Endothelial cell of umbilical vein (primary cell): ENCODE results near the gene GRXCR2. TPM values are rescaled to one million over a fixed set of nuclear protein-coding genes. Genes with fewer than 3 reads are reported as not detected.

Experiments
- BruUV-seq: library from RNA; stranded (reverse); fragments of 400-500 nt; replicated peaks from 2 replicates; lab custom pipeline; 2021; lab: Mats Ljungman, UMichigan
- CTCF ChIA-PET: fragments of 300-600, 350-600 bp; sonication (Branson Sonifier 250); formaldehyde crosslinking; loops from one replicate; lab custom pipeline; 2021; ENCODE audit warnings: antibody characterized with exemption, inconsistent platforms; lab: Charles Lee
- POLR2A ChIA-PET: fragments of 300-600, 350-600 bp; sonication (Branson Sonifier 250); formaldehyde crosslinking; loops from one replicate; lab custom pipeline; 2021; ENCODE audit warnings: antibody characterized with exemption, inconsistent platforms; lab: Charles Lee
- DNase-seq: peaks from one replicate; pipeline ENCODE4 v3.0.0-alpha.2; 2011; ENCODE audit warnings: low read depth, low spot score
- FAIRE-seq: peaks from 2 replicates; lab custom pipeline; 2011; peaks lifted over from hg19 to GRCh38; lab: Jason Lieb, UNC
- H2AFZ ChIP-seq: 2 replicates; pipeline ENCODE4 v1.6.0; 2012; ENCODE audit warnings: low read depth, low read length, control low read depth, inconsistent platforms
- H3K27ac ChIP-seq: 2 replicates; pipeline ENCODE4 v1.5.1; 2011; ENCODE audit warnings: low read depth, mild to moderate bottlenecking, control low read depth, low read length, moderate library complexity; ENCODE audit not compliant: insufficient read depth
- H3K27me3 ChIP-seq, 2 experiments: 2 replicates each; pipeline versions ENCODE4 v1.6.0 to v1.6.1; 2011; ENCODE audit warnings: low read length in 2 of 2, mixed read lengths in 1 of 2; ENCODE audit not compliant: control insufficient read depth in 2 of 2, insufficient read depth in 2 of 2
- H3K36me3 ChIP-seq, 2 experiments: 2 replicates in 1 of 2; 3 replicates in 1 of 2; pipeline ENCODE4 v1.5.1; 2011; ENCODE audit warnings: low read length in 2 of 2, mild to moderate bottlenecking in 1 of 2, moderate library complexity in 1 of 2; ENCODE audit not compliant: control insufficient read depth in 2 of 2, insufficient read depth in 2 of 2; ENCODE audit errors: extremely low read depth in 1 of 2
- H3K4me1 ChIP-seq: 3 replicates; pipeline ENCODE4 v1.5.1; 2011; ENCODE audit warnings: mild to moderate bottlenecking, low read length; ENCODE audit not compliant: control insufficient read depth, insufficient read depth; ENCODE audit errors: extremely low read depth
- H3K4me2 ChIP-seq: 2 replicates; pipeline ENCODE4 v1.6.1; 2011; ENCODE audit warnings: low read length, control low read depth, mixed read lengths; ENCODE audit not compliant: insufficient read depth
- H3K4me3 ChIP-seq, 3 experiments: fragments of 200-600 bp in 1 of 3; sonication (generic), shearing (Covaris generic) in 1 of 3; replicated peaks in 1 of 3; 2 replicates each; pipeline ENCODE4 v1.5.1; 2011 to 2016; ENCODE audit warnings: control low read depth in 3 of 3, low read length in 3 of 3, mild to moderate bottlenecking in 2 of 3, inconsistent platforms in 1 of 3, low read depth in 1 of 3, moderate library complexity in 1 of 3; ENCODE audit not compliant: insufficient read depth in 1 of 3
- H3K79me2 ChIP-seq: 2 replicates; pipeline ENCODE4 v1.6.0; 2012; ENCODE audit warnings: low read length, inconsistent platforms; ENCODE audit not compliant: control insufficient read depth, insufficient read depth
- H3K9ac ChIP-seq: replicated peaks from 2 replicates; pipeline ENCODE3; 2011; ENCODE audit warnings: low read length, control low read depth; ENCODE audit not compliant: insufficient read depth; ENCODE audit errors: extremely low read depth
- H3K9me1 ChIP-seq: replicated peaks from 3 replicates; pipeline ENCODE4 v1.6.0; 2011; ENCODE audit warnings: mild to moderate bottlenecking, low read length; ENCODE audit not compliant: control insufficient read depth, insufficient read depth; ENCODE audit errors: extremely low read depth
- H3K9me3 ChIP-seq: replicated peaks from 2 replicates; pipeline ENCODE4 v1.5.1; 2012; ENCODE audit warnings: low read length, inconsistent platforms; ENCODE audit not compliant: control insufficient read depth, insufficient read depth
- H4K20me1 ChIP-seq: replicated peaks from 2 replicates; pipeline ENCODE3; 2011; ENCODE audit warnings: mild to moderate bottlenecking, low read length; ENCODE audit not compliant: control insufficient read depth, insufficient read depth; ENCODE audit errors: extremely low read depth
- CTCF ChIP-seq, 2 donors: IDR thresholded peaks; 1 replicate in 1 of 2; 2 replicates in 1 of 2; pipeline ENCODE4 v1.5.1; 2011; ENCODE audit warnings: low read length in 2 of 2, mild to moderate bottlenecking in 2 of 2, moderate library complexity in 2 of 2, control low read depth in 1 of 2, inconsistent platforms in 1 of 2, low read depth in 1 of 2; ENCODE audit not compliant: insufficient read depth in 1 of 2; ENCODE audit errors: extremely low read depth in 1 of 2
- EZH2 ChIP-seq: IDR thresholded peaks from 2 replicates; pipeline ENCODE4 v1.6.1; 2012; ENCODE audit warnings: borderline replicate concordance, low read depth, mild to moderate bottlenecking, moderate library complexity, low read length, inconsistent platforms; ENCODE audit not compliant: severe bottlenecking
- JUN ChIP-seq: IDR thresholded peaks from 2 replicates; pipeline ENCODE4 v1.6.1; 2011; ENCODE audit warnings: borderline replicate concordance, low read depth; ENCODE audit not compliant: insufficient read length, insufficient read depth
- MAX ChIP-seq: IDR thresholded peaks from 2 replicates; pipeline ENCODE4 v1.6.1; 2011; ENCODE audit not compliant: insufficient read depth, insufficient read length
- POLR2A ChIP-seq: IDR thresholded peaks from 2 replicates; pipeline ENCODE4 v1.6.1; 2012; ENCODE audit warnings: low read depth, mild to moderate bottlenecking, control low read depth, low read length
- POLR2AphosphoS5 ChIP-seq: IDR thresholded peaks from 2 replicates; pipeline ENCODE4 v1.6.1; 2012; ENCODE audit warnings: low read depth, mild to moderate bottlenecking, control low read depth, low read length, moderate library complexity; ENCODE audit not compliant: insufficient read depth
- dilution Hi-C: fragments of 300-500 bp; cut with MboI; formaldehyde crosslinking; loops from one replicate; pipeline ENCODE4 v1.15.0; 2019; ENCODE audit warnings: low sequenced_read_pairs; ENCODE audit not compliant: extremely low pct_ligation_motif_present
- intact Hi-C: fragments of 100-400 bp; cut with micrococcal nuclease; formaldehyde crosslinking; loops from one replicate; pipeline ENCODE4 v1.10.0; 2022
- polyA plus RNA-seq, 4 experiments: library from polyadenylated mRNA; depleted of rRNA in 3 of 4; stranded (reverse) in 3 of 4; unstranded in 1 of 4; fragments of >200 nt; gene quantifications; 2 replicates each; pipeline versions ENCODE4 v1.2.1 to v1.2.3, GENCODE V29; 2011 to 2012; ENCODE audit warnings: missing spikeins in 1 of 4
- total RNA-seq: library from RNA; stranded (reverse); gene quantifications from 2 replicates; pipeline ENCODE4 v1.2.3, GENCODE V29; 2021

The GRXCR2 gene
- total and polyA plus RNA-seq, 2 donors (not counting 3 experiments of a cell fraction or from before 2014, with no cell fraction given) = not detected

- POLR2A ChIA-PET = no interaction called here
- dilution Hi-C loops (no loop called here), intact Hi-C loops (loop anchor here (5.0 to 10.0 kb wide), 3 partner anchors 342 to 585 kb away; no protein-coding TSS in a partner anchor)
- no peak overlapping the region for H3K9ac ChIP-seq
- CTCF ChIA-PET = interaction anchor here (1.0 to 6.7 kb wide), 13 partner anchors 14 to 1625 kb away, joined by 3 to 97 read pairs (median 10); no protein-coding TSS in a partner anchor
- peaks cover 8% of the 10 kb centered on the region for H3K79me2 ChIP-seq
- no peaks in the 10 kb centered on the region for H3K36me3 ChIP-seq
- no peaks in the 10 kb centered on the region for H4K20me1 ChIP-seq
- H3K4me2 ChIP-seq = no peak overlapping the region
- no peak for TF ChIP-seq POLR2A
- no peak for TF ChIP-seq JUN
- no peak for TF ChIP-seq MAX
- TF ChIP-seq POLR2AphosphoS5 = no peak
- H3K4me3 ChIP-seq = no peak overlapping the region
- FAIRE-seq (no peak), DNase-seq (no peak)
- no TSS peak for BruUV-seq
- H3K4me1 ChIP-seq = peaks cover 23% of the 10 kb centered on the region
- no peak overlapping the region for H3K27ac ChIP-seq
- H3K27me3 ChIP-seq = no peaks in the 10 kb centered on the region
- H2AFZ ChIP-seq = no peak overlapping the region
- no peaks in the 10 kb centered on the region for H3K9me1 ChIP-seq
- H3K9me3 ChIP-seq = no peaks in the 10 kb centered on the region
Measured at GRCh38 chr5:145826895-145827674, 45.7 kb downstream of the GRXCR2 start.

GRCh38 chr5:145825751-145826180 lies 47.0 kb downstream of the GRXCR2 start:
- DNase-seq (peak; percentile 56), FAIRE-seq (no peak)
- intact Hi-C loops (loop anchor here (1.0 to 10.0 kb wide), 9 partner anchors 63 to 1623 kb away; no protein-coding TSS in a partner anchor), dilution Hi-C loops (no loop called here)
- no TSS peak for BruUV-seq
- CTCF ChIA-PET = interaction anchor here (0.6 to 6.7 kb wide), 42 partner anchors 9 to 1624 kb away, joined by 3 to 97 read pairs (median 4); partner anchors contain the start of gene PRELID2
- Histone ChIP-seq H3K36me3 (no peaks in the 10 kb centered on the region), H3K79me2 (peaks cover 8% of the 10 kb centered on the region), H3K27me3 (no peaks in the 10 kb centered on the region), H4K20me1 (no peaks in the 10 kb centered on the region), H3K4me1 (peaks cover 21% of the 10 kb centered on the region), H3K9ac (no peak overlapping the region), H3K9me3 (no peaks in the 10 kb centered on the region), H3K4me2 (no peak overlapping the region), H3K4me3 (no peak overlapping the region), H3K27ac (no peak overlapping the region), H2AFZ (no peak overlapping the region), H3K9me1 (no peaks in the 10 kb centered on the region)
- POLR2A ChIA-PET = interaction anchor here (1.0 kb wide), 1 partner anchor 122 kb away, joined by 4 read pairs; no protein-coding TSS in a partner anchor
- TF ChIP-seq EZH2 (no peak), CTCF (IDR thresholded peaks at IDR 0.05; ENCODE audit: extremely low read depth in 1 of 2, insufficient read depth in 1 of 2, low read depth in 1 of 2, low read length in 2 of 2) (peak; percentile 54 to 59), JUN (no peak)
